H1 (cell line): Measurements from ENCODE around the gene KLHL1.

Experiments used
- CBX5 ChIP-seq: fragments of 300-800, 300-1000 bp; sonication (generic); IDR thresholded peaks from 2 replicates; pipeline ENCODE4 v1.7.1; 2016; ENCODE audit warnings: antibody characterized with exemption, low read length, low read depth
- CTCF ChIP-seq, 3 experiments: IDR thresholded peaks; 1 replicate in 2 of 3; 2 replicates in 1 of 3; pipeline versions ENCODE4 v1.5.1 to v1.6.1; 2011; ENCODE audit warnings: low read length in 3 of 3, mild to moderate bottlenecking in 3 of 3, inconsistent platforms in 2 of 3, low read depth in 1 of 3, moderate library complexity in 1 of 3; ENCODE audit not compliant: insufficient read depth in 1 of 3; ENCODE audit errors: control extremely low read depth in 1 of 3
- EGR1 ChIP-seq: IDR thresholded peaks from 2 replicates; pipeline ENCODE4 v1.6.1; 2011; ENCODE audit warnings: low read depth, low read length, borderline replicate concordance
- EZH2 ChIP-seq: fragments of 200-600 bp; sonication (generic); IDR thresholded peaks from 2 replicates; pipeline ENCODE4 v1.7.1; 2012; ENCODE audit warnings: low read depth, mild to moderate bottlenecking, moderate library complexity, low read length, inconsistent platforms; ENCODE audit not compliant: severe bottlenecking
- NRF1 ChIP-seq: IDR thresholded peaks from 2 replicates; pipeline ENCODE4 v1.6.1; 2011; ENCODE audit warnings: mild to moderate bottlenecking, low read depth, low read length, improper control_type of control experiment
- TAF1 ChIP-seq: IDR thresholded peaks from 2 replicates; pipeline ENCODE4 v1.6.1; 2011; ENCODE audit warnings: mild to moderate bottlenecking, low read depth, low read length
- ZNF274 ChIP-seq: IDR thresholded peaks from 2 replicates; pipeline ENCODE4 v1.7.0; 2012; ENCODE audit warnings: low read length, borderline replicate concordance; ENCODE audit errors: extremely low read depth

GRCh38 chr13:69866555-69866954 lies 241.7 kb downstream of the KLHL1 start:
- TF ChIP-seq CTCF (IDR thresholded peaks at IDR 0.05; ENCODE audit: control extremely low read depth in 1 of 3, insufficient read depth in 1 of 3, low read depth in 1 of 3, low read length in 3 of 3) (no peak), EGR1 (no peak), NRF1 (no peak), ZNF274 (no peak), TAF1 (no peak), CBX5 (no peak), EZH2 (no peak)
